ENCODE measurements around the gene TXNRD3.

Gene TXNRD3

GRCh38 chr3:126672741-126673140, 17.8 kb upstream of the TXNRD3 start:
- Histone ChIP-seq H2AFZ (ENCODE audit: low read length) (no peak overlapping the region), H3K9ac (ENCODE audit: low read depth, low read length, poor library complexity, severe bottlenecking) (no peak overlapping the region), H4K20me1 (ENCODE audit: insufficient read depth, low read length, poor library complexity, severe bottlenecking) (no peaks in the 10 kb centered on the region), H3K27me3 (ENCODE audit: insufficient read depth, low read length, poor library complexity, severe bottlenecking) (no peaks in the 10 kb centered on the region), H3F3A (ENCODE audit: low read depth) (no peaks in the 10 kb centered on the region), H3K4me2 (ENCODE audit: low read depth, low read length, poor library complexity, severe bottlenecking) (no peak overlapping the region), H3K79me2 (ENCODE audit: insufficient read depth, low read length) (no peaks in the 10 kb centered on the region), H3K9me3 (ENCODE audit: insufficient read depth, low read depth, low read length) (no peaks in the 10 kb centered on the region; the same call in 1 of the 2 replicates), H3K4me3 (ENCODE audit: low read length, poor library complexity, severe bottlenecking) (no peak overlapping the region), H3K4me1 (ENCODE audit: insufficient read depth, low read length, poor library complexity, severe bottlenecking) (peaks cover 16% of the 10 kb centered on the region), H3K9me2 (replicated peaks; ENCODE audit: low read depth, low read length) (no peaks in the 10 kb centered on the region), H3K36me3 (ENCODE audit: insufficient read depth, low read length) (no peaks in the 10 kb centered on the region)
- TF ChIP-seq CTCF (conservative IDR thresholded peaks at IDR 0.05; ENCODE audit: low read length) (no peak), EZH2phosphoT487 (IDR thresholded peaks at IDR 0.05; ENCODE audit: borderline replicate concordance) (no peak)

GRCh38 chr3:126672340-126672739, 17.4 kb upstream of the TXNRD3 start:
- Histone ChIP-seq H3K79me2 (ENCODE audit: insufficient read depth, low read length) (no peaks in the 10 kb centered on the region), H3K9ac (ENCODE audit: low read depth, low read length, poor library complexity, severe bottlenecking) (no peak overlapping the region), H3K4me3 (ENCODE audit: low read length, poor library complexity, severe bottlenecking) (no peak overlapping the region), H3F3A (ENCODE audit: low read depth) (no peaks in the 10 kb centered on the region), H3K27me3 (ENCODE audit: insufficient read depth, low read length, poor library complexity, severe bottlenecking) (no peaks in the 10 kb centered on the region), H3K4me2 (ENCODE audit: low read depth, low read length, poor library complexity, severe bottlenecking) (no peak overlapping the region), H3K9me2 (replicated peaks; ENCODE audit: low read depth, low read length) (no peaks in the 10 kb centered on the region), H4K20me1 (ENCODE audit: insufficient read depth, low read length, poor library complexity, severe bottlenecking) (no peaks in the 10 kb centered on the region), H2AFZ (ENCODE audit: low read length) (no peak overlapping the region), H3K36me3 (ENCODE audit: insufficient read depth, low read length) (no peaks in the 10 kb centered on the region), H3K4me1 (ENCODE audit: insufficient read depth, low read length, poor library complexity, severe bottlenecking) (peaks cover 12% of the 10 kb centered on the region), H3K9me3 (ENCODE audit: insufficient read depth, low read depth, low read length) (no peaks in the 10 kb centered on the region; the same call in 1 of the 2 replicates)
- TF ChIP-seq CTCF (conservative IDR thresholded peaks at IDR 0.05; ENCODE audit: low read length) (no peak), EZH2phosphoT487 (IDR thresholded peaks at IDR 0.05; ENCODE audit: borderline replicate concordance) (no peak)

DNA sequence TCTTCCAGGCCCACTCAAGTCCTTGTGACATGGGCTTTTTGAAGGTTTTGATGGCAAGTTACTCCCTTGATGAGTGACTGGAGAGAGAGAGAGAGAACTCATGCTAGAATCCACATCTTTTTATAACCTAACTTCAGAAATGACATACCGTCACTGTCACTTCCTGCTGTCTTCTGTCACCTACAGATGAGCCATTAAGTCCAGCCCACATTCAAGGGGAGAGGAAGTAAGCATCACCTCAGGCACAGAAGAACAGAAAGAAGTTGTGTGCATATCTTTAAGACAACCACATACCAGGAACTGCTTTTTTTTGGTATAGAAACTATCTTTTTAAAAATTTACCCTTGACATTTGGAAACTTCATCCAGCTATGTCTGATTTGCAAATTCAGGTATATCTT, 16.6 kb upstream of the TXNRD3 start:
- no peak overlapping the region for H2AFZ ChIP-seq (ENCODE audit: low read length)
- no peaks in the 10 kb centered on the region for H3K79me2 ChIP-seq (ENCODE audit: insufficient read depth, low read length)
- H3K9ac ChIP-seq (ENCODE audit: low read depth, low read length, poor library complexity, severe bottlenecking): no peak overlapping the region
- H3K9me2 ChIP-seq (replicated peaks; ENCODE audit: low read depth, low read length): no peaks in the 10 kb centered on the region
- no peaks in the 10 kb centered on the region for H3F3A ChIP-seq (ENCODE audit: low read depth)
- no peaks in the 10 kb centered on the region for H4K20me1 ChIP-seq (ENCODE audit: insufficient read depth, low read length, poor library complexity, severe bottlenecking)
- H3K36me3 ChIP-seq (ENCODE audit: insufficient read depth, low read length): no peaks in the 10 kb centered on the region
- no peaks in the 10 kb centered on the region; the same call in 1 of the 2 replicates for H3K9me3 ChIP-seq (ENCODE audit: insufficient read depth, low read depth, low read length)
- TF ChIP-seq EZH2phosphoT487 (IDR thresholded peaks at IDR 0.05; ENCODE audit: borderline replicate concordance) (no peak), CTCF (conservative IDR thresholded peaks at IDR 0.05; ENCODE audit: low read length) (no peak)
- no peak overlapping the region for H3K4me2 ChIP-seq (ENCODE audit: low read depth, low read length, poor library complexity, severe bottlenecking)
- no peak overlapping the region for H3K4me3 ChIP-seq (ENCODE audit: low read length, poor library complexity, severe bottlenecking)
- H3K27me3 ChIP-seq (ENCODE audit: insufficient read depth, low read length, poor library complexity, severe bottlenecking): no peaks in the 10 kb centered on the region
- H3K4me1 ChIP-seq (ENCODE audit: insufficient read depth, low read length, poor library complexity, severe bottlenecking): peaks cover 6% of the 10 kb centered on the region
